ENCODE data around the gene NPTX1. TPM values are rescaled to one million over a fixed set of nuclear protein-coding genes. Genes with fewer than 3 reads are reported as not detected.
"Not testable (repeated sequence)": the region's sequence is repeated elsewhere in the genome, so short reads cannot be mapped to it uniquely, and the experiment has no call there.

The NPTX1 gene, protein sequence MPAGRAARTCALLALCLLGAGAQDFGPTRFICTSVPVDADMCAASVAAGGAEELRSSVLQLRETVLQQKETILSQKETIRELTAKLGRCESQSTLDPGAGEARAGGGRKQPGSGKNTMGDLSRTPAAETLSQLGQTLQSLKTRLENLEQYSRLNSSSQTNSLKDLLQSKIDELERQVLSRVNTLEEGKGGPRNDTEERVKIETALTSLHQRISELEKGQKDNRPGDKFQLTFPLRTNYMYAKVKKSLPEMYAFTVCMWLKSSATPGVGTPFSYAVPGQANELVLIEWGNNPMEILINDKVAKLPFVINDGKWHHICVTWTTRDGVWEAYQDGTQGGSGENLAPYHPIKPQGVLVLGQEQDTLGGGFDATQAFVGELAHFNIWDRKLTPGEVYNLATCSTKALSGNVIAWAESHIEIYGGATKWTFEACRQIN
- polyA plus RNA-seq (ENCODE audit: insufficient read length), result 1.00 TPM
- long read RNA-seq, donor 1, full-length matches to known transcripts, result 2 of 2 reads
- long read RNA-seq, donor 1, partial matches to known transcripts, result 0 of 2 reads
- long read RNA-seq, donor 1, other reads (novel, unspliced or antisense), result 0 of 2 reads
- long read RNA-seq, donor 2, full-length matches to known transcripts, result 1 of 1 reads
- long read RNA-seq, donor 2, partial matches to known transcripts, result 0 of 1 reads
- long read RNA-seq, donor 2, other reads (novel, unspliced or antisense), result 0 of 1 reads
- long read RNA-seq, donor 3, full-length matches to known transcripts, result 1 of 1 reads
- long read RNA-seq, donor 3, partial matches to known transcripts, result 0 of 1 reads
- long read RNA-seq, donor 3, other reads (novel, unspliced or antisense), result 0 of 1 reads
- long read RNA-seq, donor 4, full-length matches to known transcripts, result 1 of 1 reads
- long read RNA-seq, donor 4, partial matches to known transcripts, result 0 of 1 reads
- long read RNA-seq, donor 4, other reads (novel, unspliced or antisense), result 0 of 1 reads
- long read RNA-seq, donor 5, full-length matches to known transcripts, result 2 of 2 reads
- long read RNA-seq, donor 5, partial matches to known transcripts, result 0 of 2 reads
- long read RNA-seq, donor 5, other reads (novel, unspliced or antisense), result 0 of 2 reads
- long read RNA-seq, donor 6, result 0 reads
- long read RNA-seq, donor 7, result 0 reads
- long read RNA-seq, donor 8, result 0 reads

DNA sequence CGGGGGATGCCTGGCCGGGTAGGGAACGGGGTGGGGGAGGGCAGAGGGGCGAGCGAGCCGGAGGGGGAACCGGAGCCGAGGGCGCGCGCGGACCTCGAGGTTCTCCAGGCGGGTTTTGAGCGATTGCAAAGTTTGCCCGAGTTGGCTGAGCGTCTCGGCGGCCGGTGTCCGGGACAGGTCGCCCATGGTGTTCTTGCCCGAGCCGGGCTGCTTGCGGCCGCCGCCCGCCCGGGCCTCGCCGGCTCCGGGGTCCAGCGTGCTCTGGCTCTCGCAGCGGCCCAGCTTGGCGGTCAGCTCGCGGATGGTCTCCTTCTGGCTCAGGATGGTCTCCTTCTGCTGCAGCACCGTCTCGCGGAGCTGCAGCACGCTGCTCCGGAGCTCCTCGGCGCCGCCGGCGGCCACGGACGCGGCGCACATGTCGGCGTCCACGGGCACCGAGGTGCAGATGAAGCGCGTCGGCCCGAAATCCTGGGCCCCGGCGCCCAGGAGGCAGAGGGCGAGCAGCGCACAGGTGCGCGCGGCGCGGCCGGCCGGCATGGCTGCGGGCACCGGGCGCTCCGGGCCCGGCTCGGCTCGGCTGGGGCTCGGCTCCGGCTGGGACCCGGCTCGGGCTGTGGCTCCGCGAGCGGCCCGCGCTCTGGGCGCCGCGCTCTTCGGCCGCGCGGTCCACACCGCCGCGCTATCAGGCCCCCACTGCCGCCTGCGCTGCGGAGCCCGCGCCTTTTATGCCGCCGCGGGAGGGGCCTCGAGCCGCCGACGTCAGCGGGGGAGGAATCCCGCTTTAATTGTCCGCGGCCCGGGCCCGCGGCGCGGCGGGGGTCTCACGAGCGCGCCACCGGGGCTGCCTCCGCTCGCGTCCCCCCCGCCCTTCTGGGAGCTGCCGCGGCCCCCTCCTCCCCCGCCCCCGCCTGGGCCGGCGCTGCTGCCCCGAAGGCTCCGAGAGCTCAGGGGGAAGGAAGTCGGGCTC is at the start of gene NPTX1:
Gene NPTX1, minus strand, starts transcription at position 698 of the 967 bp plus-strand sequence. Its CDS starts 161 bp downstream, at position 537.
- DNase-seq, result no peak

DNA sequence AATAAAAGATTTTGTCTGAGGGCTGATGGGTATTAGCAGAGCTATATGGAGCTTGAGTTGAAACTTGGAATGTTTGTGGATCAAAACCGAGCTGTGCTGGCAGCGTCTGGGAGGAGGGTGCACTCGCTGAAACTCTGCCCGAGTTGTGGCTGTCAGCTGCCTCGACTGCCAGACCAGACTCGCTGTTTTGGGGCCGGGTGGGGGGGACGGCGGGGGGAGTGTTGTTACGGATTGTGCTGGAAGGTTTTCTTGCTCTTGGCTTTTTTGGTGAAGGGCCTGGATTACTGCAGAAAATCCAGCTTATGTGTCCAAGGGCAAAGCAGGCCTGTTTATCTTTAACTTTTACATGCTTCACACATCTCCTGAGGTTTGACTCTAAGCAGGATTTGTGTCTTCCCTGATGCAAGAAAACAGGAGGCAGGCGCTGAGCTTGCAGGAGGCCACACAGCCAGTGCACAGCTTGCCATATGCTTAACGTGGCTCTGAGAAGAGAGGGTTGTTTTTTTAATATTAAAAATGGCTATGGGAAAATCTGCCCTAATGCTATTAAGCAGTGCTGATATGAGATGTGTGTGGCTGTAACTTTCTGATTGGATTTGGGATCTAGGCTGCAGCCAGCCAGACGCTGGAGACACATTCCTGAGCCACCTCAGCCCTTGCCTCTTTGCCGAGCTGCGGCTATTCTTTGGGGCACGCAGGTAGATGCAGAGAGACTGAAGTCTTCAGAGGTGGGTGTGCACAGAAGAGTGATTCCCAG is 47.7 kb upstream of the NPTX1 start:
- no peak for DNase-seq

DNA sequence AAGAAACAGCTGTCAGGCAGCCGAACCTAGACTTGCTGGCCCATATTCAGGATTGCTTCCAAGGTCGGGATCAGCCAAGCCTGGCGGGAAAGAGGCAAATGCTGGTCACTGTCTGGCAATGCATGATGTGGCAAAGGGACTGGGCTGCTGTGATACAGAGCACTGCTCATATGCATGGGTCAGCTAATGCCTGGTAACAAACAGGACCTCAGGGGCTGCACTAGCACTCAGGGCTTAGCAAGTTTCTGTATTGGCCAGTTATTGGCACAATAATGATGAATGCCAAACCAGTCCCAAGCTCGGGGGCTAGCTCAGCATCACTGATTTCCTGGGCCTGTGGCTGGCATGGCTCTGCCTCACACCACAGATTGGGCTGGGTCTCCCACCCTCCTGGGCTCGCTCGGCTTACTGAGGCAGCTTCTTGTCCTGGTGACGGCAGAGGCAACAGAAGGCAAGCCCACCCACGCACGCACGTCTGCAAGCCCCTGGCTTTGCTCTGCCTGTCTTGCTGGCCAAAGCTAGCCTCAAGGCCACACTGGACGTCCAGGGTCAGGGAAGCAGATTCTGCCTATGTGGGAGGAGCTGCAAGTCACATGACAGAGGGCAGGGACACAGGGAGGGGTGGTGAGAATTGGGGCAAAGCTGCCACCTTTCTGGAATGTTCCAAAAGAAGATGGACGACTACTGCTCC is 46.8 kb upstream of the NPTX1 start:
- no peak for DNase-seq

DNA sequence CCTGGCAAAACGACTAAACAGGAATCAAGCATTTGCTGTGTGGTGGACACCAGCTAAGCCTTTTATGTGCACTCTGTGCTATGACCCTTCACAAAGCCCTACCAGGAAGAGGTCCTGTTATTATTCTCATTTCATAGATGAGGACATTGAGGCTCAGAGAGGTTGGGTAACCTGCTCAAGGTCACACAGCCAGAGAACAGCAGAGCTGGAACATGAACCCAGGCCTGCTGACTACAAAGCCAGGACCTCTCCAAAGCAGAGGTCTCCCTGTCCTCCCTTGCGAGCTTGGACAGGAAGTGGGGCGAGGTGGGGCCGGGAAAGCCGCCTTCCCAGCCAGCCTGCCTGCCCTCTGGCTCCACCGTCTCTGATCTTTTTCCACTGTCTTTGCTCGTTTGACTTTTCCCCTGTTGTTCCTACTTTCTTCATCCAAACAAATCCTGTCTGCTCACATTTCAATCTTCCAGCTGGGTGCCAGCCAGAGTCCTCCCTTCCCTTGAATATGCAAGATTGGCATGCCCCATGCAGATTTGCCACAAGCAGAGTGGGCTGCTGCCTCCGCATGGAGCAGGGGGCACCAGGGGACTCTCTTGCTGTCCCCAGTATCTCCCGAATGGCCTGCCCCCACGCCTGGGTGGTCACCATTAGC is 44.5 kb upstream of the NPTX1 start:
- DNase-seq, result no peak

DNA sequence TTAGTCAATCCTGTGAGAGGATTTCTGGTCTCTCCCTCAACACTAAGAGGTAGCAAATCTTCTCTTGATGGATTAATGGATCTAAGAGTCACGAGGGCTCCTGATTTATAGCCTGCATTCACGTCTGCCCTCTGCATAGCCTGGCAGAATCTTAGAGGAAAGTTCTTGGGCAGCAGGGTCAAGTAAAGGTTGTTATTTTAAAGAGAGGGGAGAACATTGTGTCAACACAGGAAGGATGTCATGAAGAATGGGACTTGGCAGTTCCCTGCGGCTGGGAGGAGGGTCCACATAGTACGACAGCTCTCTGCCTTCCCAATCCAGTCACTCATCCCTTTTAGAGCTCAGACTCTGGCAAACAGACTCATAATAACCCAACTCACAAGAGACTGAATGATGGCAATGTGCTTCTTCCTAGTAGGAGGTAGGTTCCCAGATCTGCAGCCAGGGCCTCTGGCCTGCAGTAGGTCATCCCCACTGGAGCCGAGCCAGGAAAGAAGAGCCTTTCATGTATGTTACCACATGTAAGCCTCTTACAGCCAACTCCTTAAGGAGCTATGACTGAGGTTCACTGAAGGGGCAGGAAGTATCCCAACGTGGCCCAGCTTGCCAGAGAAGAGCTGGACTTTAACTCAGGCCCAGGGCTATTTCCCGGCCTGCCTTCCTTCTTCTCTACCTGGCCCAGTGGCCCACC is 42.8 kb upstream of the NPTX1 start:
- DNase-seq, result no peak

DNA sequence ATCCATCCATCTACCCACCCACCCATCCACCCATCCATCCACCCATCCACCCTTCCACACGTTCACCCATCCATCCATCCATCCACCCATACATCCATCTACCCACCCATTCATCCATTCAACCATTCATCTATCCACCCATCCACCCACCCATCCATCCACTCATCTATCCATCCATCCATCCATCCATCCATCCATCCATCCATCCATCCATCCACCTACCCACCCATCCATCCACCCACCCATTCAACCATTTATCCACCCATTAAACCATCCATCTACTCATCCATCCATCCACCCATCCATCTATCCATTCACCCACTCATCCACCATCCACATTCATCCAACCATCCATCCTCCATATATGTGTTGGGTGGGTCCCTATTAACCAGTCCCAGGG is 42.0 kb upstream of the NPTX1 start:
- DNase-seq, result no peak

DNA sequence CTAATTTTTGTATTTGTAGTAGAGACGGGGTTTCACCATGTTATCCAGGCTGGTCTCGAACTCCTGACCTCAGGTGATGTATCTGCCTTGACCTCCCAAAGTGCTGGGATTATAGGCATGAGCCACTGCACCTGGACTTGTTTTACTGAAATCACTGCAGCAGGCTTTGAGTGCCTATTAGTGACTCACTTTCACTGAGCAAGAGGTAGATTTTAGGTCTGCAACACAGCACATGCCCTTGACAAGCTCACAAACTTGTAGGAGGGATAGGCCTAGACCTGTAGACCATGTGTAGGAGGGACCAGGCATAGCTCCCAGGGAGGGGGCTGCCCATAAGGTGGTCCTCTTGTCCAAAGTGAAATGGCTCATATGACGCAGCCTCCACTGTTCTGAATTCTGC is 41.2 kb upstream of the NPTX1 start:
- DNase-seq, result no peak

DNA sequence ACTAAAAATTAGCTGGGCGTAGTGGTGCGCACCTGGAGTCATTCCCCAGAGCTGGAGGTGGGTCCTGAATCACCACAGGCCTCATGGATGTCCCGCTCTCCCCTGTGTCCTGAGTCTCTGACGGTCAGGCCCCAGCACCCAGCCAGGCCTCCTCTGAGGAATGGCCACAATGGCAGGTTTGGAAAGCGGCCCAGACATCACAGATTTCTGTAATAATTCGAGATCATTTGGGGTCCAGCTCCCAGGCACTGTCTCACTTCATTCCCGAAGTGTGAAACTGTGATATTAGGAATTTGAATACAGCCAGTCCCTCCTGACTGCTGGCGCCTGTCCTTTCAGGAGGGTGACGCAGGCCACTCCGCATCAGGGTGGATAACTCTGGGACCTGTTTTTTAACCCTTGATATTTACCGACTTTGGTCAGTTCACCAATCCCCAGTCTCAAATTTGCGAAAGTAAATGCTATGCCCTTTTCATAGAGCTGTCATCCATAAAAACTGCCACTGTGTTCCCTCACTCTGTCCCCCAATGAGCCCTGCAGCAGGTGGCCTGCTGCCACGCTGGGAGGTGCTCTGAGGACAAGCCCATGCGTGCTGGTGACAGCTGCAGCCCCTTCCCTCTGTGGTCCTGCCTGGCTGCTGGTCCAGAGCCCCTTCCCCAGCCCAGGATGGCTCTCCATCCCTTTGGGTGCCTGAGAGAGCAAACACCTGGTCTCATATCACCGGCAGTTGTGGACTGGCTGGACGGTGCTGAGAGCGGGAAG is 39.9 kb upstream of the NPTX1 start:
- DNase-seq, result no peak

DNA sequence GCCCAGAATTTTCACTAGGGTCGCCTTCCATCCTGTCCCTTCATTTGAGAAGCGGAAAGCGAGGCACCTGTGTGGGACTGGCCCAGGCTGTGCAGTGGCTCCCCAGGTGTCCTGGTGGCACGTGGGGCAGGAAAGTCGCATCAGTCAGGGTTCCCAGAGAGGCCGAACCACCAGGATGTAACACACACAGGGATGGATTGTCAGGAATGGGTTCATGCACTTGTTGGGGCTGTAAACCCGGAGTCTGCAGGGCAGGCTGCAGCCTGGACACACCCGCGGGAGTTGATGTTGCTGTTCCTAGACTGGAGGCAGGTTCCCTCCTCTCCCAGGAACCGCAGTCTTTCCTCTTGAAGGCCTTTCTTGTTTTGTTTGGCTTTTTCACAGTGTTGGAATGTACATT is 37.5 kb upstream of the NPTX1 start:
- DNase-seq, result no peak

DNA sequence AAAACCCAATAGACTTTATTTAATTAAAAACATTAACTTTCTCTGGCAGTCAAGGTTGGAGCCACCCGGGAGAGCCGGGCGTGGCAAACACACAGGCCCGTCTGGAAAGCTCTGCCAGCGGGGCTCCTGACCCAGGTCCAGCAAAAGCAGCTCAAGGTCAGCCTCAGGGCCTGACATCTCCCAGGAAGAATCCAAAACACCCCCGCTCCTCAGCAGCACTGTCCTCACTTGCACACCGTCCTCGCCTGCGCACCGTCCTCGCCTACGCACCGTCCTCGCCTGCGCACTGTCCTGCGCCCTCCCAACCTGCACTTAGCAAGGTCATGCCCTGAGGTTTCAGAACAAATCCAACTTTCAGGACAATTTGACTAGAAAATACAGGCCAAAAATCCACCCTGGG is 36.8 kb upstream of the NPTX1 start:
- DNase-seq, result no peak

DNA sequence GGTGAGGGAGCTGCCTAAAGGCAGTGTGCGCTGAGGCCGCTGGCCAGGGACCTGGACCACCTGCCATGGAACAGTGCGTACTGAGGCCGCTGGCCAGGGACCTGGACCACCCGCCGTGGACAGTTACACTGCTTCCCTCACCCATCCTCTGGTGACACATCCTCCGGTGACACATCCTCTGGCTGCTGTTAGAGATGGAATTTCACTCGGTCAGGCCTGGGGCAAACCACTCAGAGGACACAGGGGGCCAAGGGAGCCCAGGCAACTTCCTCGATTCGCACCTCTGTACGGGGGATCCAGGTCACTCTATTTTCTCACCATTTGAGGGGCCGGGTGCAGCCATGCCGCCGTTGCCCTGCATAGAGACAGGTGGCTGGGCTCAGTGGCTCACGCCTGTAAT is 35.8 kb upstream of the NPTX1 start:
- no peak for DNase-seq

DNA sequence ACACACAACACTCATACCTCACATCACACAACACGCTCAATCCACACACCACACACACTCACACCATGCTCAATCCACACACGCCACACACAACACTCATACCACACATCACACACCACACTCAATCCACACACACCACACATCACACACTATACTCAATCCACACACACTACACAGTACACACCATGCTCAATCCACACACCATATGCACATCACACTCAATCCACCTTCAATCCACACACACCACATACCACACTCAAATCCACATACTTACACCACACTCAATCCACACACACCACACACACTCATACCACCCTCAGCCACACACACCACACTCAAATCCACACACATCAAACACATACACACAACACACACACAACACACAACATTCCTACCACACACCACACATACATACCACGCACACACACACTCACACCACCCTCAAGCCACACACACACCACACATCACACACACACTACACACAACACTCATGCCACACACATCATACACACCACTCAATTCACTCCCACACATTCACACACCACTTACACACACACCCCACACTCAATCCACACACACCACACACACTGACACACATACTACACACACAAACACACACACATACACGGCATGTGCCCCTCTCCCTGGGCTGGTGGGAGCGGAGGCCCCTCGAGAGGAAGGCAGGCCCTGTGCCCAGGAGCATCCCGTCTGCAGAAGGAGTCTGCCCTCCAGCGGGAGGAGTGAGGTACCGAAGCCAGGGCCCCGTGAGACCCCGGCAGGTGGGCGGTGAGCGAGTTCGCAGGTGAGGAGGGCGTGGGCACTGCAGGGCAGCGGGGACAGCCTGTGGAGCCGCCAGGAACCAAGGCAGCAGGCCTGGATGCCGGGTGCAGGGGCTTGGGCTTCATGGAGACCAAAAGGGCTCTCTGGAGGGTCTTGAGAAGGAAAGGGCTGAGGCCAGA is 35.1 kb upstream of the NPTX1 start:
- DNase-seq, result no peak

DNA sequence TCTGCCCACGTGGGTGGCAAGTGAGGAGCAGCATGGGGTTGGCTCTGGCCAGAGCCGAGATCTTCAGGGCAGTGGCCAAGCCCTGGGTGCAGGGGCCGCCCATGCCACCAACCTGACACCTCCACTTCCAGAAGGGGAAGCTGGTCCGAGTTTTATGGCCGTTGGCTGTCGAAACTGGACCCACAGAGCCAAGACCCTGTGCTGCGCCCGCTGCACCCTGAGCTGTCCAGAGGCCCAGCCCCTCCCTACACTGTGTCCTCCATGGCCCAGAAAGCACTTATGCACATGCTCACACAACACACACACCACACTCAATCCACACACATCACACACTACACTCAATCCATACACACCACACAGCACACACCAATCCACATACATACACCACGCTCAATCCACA is 34.4 kb upstream of the NPTX1 start:
- no peak for DNase-seq

DNA sequence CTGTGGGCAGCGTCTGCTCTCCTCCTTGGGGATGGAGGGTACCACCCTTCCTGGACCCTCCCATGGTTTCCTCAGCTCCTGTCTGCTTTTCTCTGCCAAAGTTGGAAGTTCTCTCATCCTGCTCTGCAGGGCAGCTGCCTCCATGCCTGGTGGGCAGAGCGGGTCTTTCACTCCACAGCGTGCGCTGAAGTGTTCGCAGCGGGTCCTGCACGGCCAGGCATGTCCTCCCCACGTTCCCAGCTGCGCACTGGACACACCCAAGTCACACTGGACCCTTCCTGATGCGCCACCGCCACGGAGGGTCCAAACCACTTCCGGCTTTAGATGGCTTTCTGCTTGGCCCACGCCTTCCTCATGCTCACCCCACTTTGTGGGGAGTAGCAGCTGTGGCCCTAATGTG is 33.7 kb upstream of the NPTX1 start:
- no peak for DNase-seq

DNA sequence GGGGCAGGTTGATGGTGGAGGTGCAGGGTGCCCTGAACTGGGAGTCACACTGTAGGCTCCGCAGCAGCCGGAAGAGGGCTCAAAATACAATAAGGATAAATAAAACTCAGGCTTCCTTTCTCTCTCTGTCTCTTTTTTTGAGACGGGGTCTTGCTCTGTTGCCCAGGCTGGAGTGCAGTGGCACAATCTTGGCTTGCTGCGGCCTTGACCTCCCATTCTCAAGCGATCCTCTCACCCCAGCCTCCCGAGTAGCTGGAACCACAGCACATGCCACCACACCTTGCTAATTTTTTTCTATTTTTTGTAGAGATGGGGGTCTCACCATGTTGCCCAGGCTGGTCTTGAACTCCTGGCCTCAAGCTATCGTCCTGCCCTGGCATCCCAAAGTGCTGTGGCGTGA is 32.9 kb upstream of the NPTX1 start:
- no peak for DNase-seq

DNA sequence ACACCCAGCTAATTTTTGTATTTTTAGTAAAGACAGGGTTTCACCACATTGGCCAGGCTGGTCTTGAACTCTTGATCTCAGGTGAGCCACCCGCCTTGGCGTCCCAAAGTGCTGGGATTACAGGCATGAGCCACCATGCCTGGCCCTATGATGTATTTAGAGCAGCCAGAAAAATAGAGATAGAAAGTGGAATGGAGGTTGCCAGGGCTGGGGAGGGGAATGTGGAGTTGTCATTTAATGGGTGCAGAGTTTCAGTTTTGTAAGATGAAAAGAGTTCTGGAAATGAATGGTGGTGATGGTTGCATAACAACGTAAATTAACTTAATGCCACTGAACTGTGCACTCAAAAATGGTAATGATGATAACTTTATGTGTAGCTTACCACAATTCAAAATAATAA is 31.6 kb upstream of the NPTX1 start:
- DNase-seq, result no peak

DNA sequence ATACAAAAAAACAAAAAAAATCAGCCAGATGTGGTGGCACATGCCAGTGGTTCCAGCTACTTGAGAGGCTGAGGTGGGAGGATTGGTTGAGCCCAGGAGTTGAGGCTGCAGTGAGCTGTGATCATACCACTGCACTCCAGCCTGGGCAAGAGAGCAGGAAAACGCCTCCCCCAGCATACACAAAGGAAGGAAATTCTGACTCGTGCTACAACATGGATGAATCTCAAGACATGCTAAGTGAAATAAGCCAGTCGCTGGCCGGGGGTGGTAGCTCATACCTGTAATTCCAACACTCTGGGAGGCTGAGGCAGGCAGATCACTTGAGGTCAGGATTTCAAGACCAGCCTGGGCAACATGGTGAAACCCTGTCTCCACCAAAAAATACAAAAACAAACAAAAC is 30.8 kb upstream of the NPTX1 start:
- DNase-seq, result not testable (repeated sequence)
